Measurements from ENCODE around the gene KRTAP12-3. TPM values are rescaled to one million over a fixed set of nuclear protein-coding genes. Genes with fewer than 3 reads are reported as not detected.
"Not testable (repeated sequence)": the region's sequence is repeated elsewhere in the genome, so short reads cannot be mapped to it uniquely, and the experiment has no call there.

The KRTAP12-3 gene
- polyA plus RNA-seq, 1 of the 3 experiments (the other 2 are of a cell fraction) = not detected

DNA sequence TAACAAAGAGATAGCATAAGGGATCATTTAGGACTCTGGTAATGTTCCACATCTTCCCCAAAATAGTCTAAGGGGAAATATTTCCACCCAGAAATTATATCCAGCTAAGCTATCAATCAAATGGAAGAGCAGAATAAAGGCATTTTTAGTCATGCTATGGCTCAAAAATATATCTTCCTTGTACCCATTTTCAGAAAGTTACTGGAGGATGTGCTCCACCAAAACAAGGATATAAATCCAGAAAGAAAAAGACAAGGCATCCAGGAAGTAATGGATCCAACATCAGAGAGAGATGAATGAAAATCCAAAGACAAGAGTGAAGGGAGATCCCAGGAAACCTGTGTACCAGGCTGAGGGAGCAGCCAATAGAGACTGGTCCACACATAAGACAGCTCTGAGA lies 48.5 kb upstream of the KRTAP12-3 start:
- H3F3A ChIP-seq (replicated peaks; ENCODE audit: insufficient read depth) = no peaks in the 10 kb centered on the region
- no peaks in the 10 kb centered on the region for H3K36me3 ChIP-seq (replicated peaks in 1 of 2; ENCODE audit: control insufficient read depth in 1 of 2, insufficient read depth in 2 of 2, low read length in 1 of 2)
- TF ChIP-seq, protein P1, sequence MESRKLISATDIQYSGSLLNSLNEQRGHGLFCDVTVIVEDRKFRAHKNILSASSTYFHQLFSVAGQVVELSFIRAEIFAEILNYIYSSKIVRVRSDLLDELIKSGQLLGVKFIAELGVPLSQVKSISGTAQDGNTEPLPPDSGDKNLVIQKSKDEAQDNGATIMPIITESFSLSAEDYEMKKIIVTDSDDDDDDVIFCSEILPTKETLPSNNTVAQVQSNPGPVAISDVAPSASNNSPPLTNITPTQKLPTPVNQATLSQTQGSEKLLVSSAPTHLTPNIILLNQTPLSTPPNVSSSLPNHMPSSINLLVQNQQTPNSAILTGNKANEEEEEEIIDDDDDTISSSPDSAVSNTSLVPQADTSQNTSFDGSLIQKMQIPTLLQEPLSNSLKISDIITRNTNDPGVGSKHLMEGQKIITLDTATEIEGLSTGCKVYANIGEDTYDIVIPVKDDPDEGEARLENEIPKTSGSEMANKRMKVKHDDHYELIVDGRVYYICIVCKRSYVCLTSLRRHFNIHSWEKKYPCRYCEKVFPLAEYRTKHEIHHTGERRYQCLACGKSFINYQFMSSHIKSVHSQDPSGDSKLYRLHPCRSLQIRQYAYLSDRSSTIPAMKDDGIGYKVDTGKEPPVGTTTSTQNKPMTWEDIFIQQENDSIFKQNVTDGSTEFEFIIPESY (IDR thresholded peaks at IDR 0.05; ENCODE audit: borderline replicate concordance, low read depth) = no peak
- ChIA-PET CTCF (interaction anchor here (1.1 kb wide), 1 partner anchor 12 kb away, joined by 3 read pairs; no protein-coding TSS in a partner anchor), POLR2A (no interaction called here)
- no peaks in the 10 kb centered on the region for H3K79me2 ChIP-seq (ENCODE audit: insufficient read depth)
- H3K4me1 ChIP-seq (ENCODE audit: control insufficient read depth in 1 of 2, insufficient read depth in 2 of 2, low read depth in 1 of 2, low read length in 1 of 2) = no peaks in the 10 kb centered on the region
- H3K4me3 ChIP-seq (ENCODE audit: low read depth in 2 of 2, low read length in 1 of 2) = no peak overlapping the region
- no peaks in the 10 kb centered on the region for H4K20me1 ChIP-seq (ENCODE audit: insufficient read depth)
- no peaks in the 10 kb centered on the region for H3K9me2 ChIP-seq
- H3K9ac ChIP-seq = no peak overlapping the region
- no peak overlapping the region for H3K4me2 ChIP-seq
- no peak for DNase-seq
- H3K9me3 ChIP-seq = no peaks in the 10 kb centered on the region
- H2AFZ ChIP-seq (ENCODE audit: low read depth) = no peak overlapping the region
- H3K27me3 ChIP-seq (ENCODE audit: insufficient read depth) = peaks cover 18% of the 10 kb centered on the region
- H3K27ac ChIP-seq (ENCODE audit: low read depth in 2 of 2, low read length in 1 of 2) = no peak overlapping the region

DNA sequence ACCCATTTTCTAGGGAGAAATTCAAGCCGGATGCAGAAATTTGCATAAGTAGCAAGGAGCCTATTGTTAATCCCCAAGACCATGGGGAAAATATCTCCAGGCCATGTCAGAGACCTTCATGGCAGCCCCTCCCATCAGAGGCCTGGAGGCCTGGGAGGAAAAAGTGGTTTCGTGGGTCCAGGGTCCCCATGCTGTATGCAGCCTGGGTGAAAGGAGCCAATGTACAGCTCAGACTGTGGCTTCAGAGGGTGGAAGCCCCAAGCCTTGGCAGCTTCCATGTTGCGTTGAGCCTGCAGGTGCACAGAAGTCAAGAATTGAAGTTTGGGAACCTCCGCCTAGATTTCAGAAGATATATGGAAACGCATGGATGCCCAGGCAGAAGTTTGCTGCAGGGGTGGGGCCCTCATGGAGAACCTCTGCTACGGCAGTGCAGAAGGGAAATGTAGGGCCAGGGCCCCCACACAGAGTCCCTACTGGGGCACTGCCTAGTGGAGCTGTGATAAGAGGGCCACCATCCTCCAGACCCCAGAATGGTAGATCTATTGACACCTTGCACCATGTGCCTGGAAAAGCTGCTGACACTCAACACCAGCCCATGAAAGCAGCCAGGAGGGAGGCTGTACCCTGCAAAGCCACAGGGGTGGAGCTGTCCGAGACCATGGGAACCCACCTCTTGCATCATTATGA lies 47.4 kb upstream of the KRTAP12-3 start:
- 34% methylated on average over 6 of the region's 7 CpGs for WGBS (ENCODE audit: low lambda C conversion rate)
- not testable (repeated sequence) for DNase-seq

DNA sequence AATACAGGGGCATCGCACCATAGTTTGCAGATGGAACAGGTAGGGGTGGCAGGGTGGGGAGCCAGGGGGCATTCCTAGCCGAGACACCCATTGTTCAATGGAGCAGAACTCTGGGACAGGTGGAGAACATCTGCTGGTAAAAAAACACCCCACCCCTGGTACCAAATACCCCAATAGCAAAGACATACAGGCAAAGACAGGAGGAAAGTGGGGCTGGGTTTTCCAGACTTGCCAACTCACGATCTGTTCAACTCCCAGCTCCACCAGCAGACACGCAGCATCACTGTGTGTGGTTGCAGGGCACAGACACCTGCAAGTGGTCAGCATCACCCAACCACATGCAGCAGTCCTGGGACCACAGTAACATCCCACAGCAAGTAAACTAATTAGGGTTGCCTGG lies 46.2 kb upstream of the KRTAP12-3 start:
- no peak overlapping the region for H3K4me3 ChIP-seq (ENCODE audit: low read depth in 2 of 2, low read length in 1 of 2)
- no peaks in the 10 kb centered on the region for H3K79me2 ChIP-seq (ENCODE audit: insufficient read depth)
- H3K4me2 ChIP-seq = no peak overlapping the region
- H2AFZ ChIP-seq (ENCODE audit: low read depth) = no peak overlapping the region
- POLR2A ChIA-PET = no interaction called here
- TF ChIP-seq SMC3 (IDR thresholded peaks at IDR 0.05; ENCODE audit: low read depth, low read length) (no peak), MXI1 (IDR thresholded peaks at IDR 0.05; ENCODE audit: low read depth, low read length) (no peak), CHD2 (IDR thresholded peaks at IDR 0.05; ENCODE audit: low read length, partially characterized antibody) (no peak), RCOR1 (IDR thresholded peaks at IDR 0.05; ENCODE audit: low read length) (no peak), GATA2 (CRISPR knock-in tag; IDR thresholded peaks at IDR 0.05) (no peak)
- TF ChIP-seq, protein P2, sequence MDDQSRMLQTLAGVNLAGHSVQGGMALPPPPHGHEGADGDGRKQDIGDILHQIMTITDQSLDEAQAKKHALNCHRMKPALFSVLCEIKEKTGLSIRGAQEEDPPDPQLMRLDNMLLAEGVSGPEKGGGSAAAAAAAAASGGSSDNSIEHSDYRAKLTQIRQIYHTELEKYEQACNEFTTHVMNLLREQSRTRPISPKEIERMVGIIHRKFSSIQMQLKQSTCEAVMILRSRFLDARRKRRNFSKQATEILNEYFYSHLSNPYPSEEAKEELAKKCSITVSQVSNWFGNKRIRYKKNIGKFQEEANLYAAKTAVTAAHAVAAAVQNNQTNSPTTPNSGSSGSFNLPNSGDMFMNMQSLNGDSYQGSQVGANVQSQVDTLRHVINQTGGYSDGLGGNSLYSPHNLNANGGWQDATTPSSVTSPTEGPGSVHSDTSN (IDR thresholded peaks at IDR 0.05) = no peak
- no peaks in the 10 kb centered on the region for H3K9me2 ChIP-seq
- H3K27me3 ChIP-seq (ENCODE audit: insufficient read depth) = peaks cover 42% of the 10 kb centered on the region
- no peaks in the 10 kb centered on the region for H4K20me1 ChIP-seq (ENCODE audit: insufficient read depth)
- H3K36me3 ChIP-seq (replicated peaks in 1 of 2; ENCODE audit: control insufficient read depth in 1 of 2, insufficient read depth in 2 of 2, low read length in 1 of 2) = no peaks in the 10 kb centered on the region
- no peaks in the 10 kb centered on the region for H3K4me1 ChIP-seq (ENCODE audit: control insufficient read depth in 1 of 2, insufficient read depth in 2 of 2, low read depth in 1 of 2, low read length in 1 of 2)
- no peak overlapping the region for H3K9ac ChIP-seq
- WGBS (ENCODE audit: low lambda C conversion rate) = 9% methylated on average over 4 of the region's 4 CpGs
- H3K27ac ChIP-seq (ENCODE audit: low read depth in 2 of 2, low read length in 1 of 2) = no peak overlapping the region
- H3F3A ChIP-seq (replicated peaks; ENCODE audit: insufficient read depth) = no peaks in the 10 kb centered on the region
- DNase-seq = no peak
- H3K9me3 ChIP-seq = no peaks in the 10 kb centered on the region
- CTCF ChIA-PET = interaction anchor here (1.0 kb wide), 1 partner anchor 9 kb away, joined by 3 read pairs; no protein-coding TSS in a partner anchor

More for the DNA sequence above, 47.4 kb upstream of the KRTAP12-3 start:
- H3K9ac ChIP-seq; H3K79me2 ChIP-seq (ENCODE audit: insufficient read depth); H3K9me2 ChIP-seq; H4K20me1 ChIP-seq (ENCODE audit: insufficient read depth); H3K9me3 ChIP-seq; H3F3A ChIP-seq (replicated peaks; ENCODE audit: insufficient read depth); POLR2A ChIA-PET; H3K4me1 ChIP-seq (ENCODE audit: control insufficient read depth in 1 of 2, insufficient read depth in 2 of 2, low read depth in 1 of 2, low read length in 1 of 2); H3K27ac ChIP-seq (ENCODE audit: low read depth in 2 of 2, low read length in 1 of 2); CTCF ChIA-PET; H3K4me2 ChIP-seq; H3K4me3 ChIP-seq (ENCODE audit: low read depth in 2 of 2, low read length in 1 of 2); H2AFZ ChIP-seq (ENCODE audit: low read depth); H3K36me3 ChIP-seq (replicated peaks in 1 of 2; ENCODE audit: control insufficient read depth in 1 of 2, insufficient read depth in 2 of 2, low read length in 1 of 2): not testable (repeated sequence)
- peaks cover 29% of the 10 kb centered on the region for H3K27me3 ChIP-seq (ENCODE audit: insufficient read depth)

All from SK-N-SH (cell line).